Mucosa of descending colon (tissue), 3 donors: ENCODE measurements around the gene HVCN1. TPM values are rescaled to one million over a fixed set of nuclear protein-coding genes. Genes with fewer than 3 reads are reported as not detected.

Source experiments
- ATAC-seq: fragments of 200-7000 bp; cut with Tn5 transposase; one replicate; pipeline ENCODE4 v1.9.1; 2020; ENCODE audit warnings: mild to moderate bottlenecking, moderate library complexity
- DNase-seq, 3 donors: peaks; one replicate each; pipeline ENCODE4 v3.0.0-alpha.2; 2020
- H3K36me3 ChIP-seq: fragments of 200-600 bp; one replicate; pipeline ENCODE4 v1.8.0; 2021; ENCODE audit warnings: low read depth, mild to moderate bottlenecking
- H3K4me1 ChIP-seq: fragments of 200-600 bp; one replicate; pipeline ENCODE4 v1.8.0; 2021; ENCODE audit warnings: low read depth, mild to moderate bottlenecking
- H3K4me3 ChIP-seq: fragments of 200-600 bp; one replicate; pipeline ENCODE4 v1.8.0; 2021; ENCODE audit warnings: mild to moderate bottlenecking
- H3K9me3 ChIP-seq: fragments of 200-600 bp; one replicate; pipeline ENCODE4 v1.8.0; 2021; ENCODE audit warnings: mild to moderate bottlenecking
- intact Hi-C, 2 donors: fragments of 100-400 bp; cut with DNase I in 1 of 2; cut with micrococcal nuclease in 1 of 2; formaldehyde crosslinking; loops; one replicate each; pipeline versions ENCODE4 v1.11.0 to v1.11.1; 2022; cut with DNase I, micrococcal nuclease
- total RNA-seq, 3 donors: library from RNA; stranded (reverse); fragmentation: NEBNext Ultra II Directional in 2 of 3; extraction: Animal tissue kit (Norgen Biotek cat#: 25700) in 2 of 3; gene quantifications; one replicate each; pipeline versions ENCODE4 v1.2.1 to v1.2.4, GENCODE V29; 2021 to 2023
- TF ChIP-seq, protein P1 (sequence below): fragments of 200-600 bp; IDR thresholded peaks from one replicate; pipeline ENCODE4 v1.8.0; 2022; ENCODE audit warnings: antibody characterized with exemption, mild to moderate bottlenecking
- donor health status: DM: no; HTN: no; CAD: no; lungs with moderate emphysema.
- donor health status: DM: no; HTN: no; CAD: no.
- donor health status: DM: no; HTN: yes; CAD: no.

Gene HVCN1
- total RNA-seq, 3 donors from 2014 or later, result 1.6 to 5.6 (median 3.5) TPM

DNA sequence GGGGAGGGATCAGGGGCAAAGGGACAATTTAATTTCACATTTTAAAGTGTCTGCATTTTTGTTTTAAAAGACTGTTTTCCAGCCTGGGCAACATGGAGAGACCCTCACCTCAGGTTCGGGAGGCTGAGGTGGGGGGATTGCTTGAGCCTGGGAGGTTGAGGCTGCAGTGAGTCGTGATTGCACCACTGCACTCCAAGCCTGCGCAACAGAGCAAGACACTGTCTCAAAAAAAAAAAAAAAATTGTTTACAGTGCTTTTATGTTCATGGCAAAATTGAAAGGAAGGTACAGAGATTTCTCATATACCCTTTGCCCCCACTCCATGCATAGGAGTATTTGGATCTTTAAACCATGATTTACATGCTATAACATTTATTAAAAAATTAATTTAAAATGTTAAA, 16.4 kb upstream of the HVCN1 start:
- no peak for DNase-seq
- TF ChIP-seq, protein P1, sequence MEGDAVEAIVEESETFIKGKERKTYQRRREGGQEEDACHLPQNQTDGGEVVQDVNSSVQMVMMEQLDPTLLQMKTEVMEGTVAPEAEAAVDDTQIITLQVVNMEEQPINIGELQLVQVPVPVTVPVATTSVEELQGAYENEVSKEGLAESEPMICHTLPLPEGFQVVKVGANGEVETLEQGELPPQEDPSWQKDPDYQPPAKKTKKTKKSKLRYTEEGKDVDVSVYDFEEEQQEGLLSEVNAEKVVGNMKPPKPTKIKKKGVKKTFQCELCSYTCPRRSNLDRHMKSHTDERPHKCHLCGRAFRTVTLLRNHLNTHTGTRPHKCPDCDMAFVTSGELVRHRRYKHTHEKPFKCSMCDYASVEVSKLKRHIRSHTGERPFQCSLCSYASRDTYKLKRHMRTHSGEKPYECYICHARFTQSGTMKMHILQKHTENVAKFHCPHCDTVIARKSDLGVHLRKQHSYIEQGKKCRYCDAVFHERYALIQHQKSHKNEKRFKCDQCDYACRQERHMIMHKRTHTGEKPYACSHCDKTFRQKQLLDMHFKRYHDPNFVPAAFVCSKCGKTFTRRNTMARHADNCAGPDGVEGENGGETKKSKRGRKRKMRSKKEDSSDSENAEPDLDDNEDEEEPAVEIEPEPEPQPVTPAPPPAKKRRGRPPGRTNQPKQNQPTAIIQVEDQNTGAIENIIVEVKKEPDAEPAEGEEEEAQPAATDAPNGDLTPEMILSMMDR, result no peak
- Histone ChIP-seq H3K4me1 (peaks cover 3% of the 10 kb centered on the region), H3K4me3 (no peak overlapping the region), H3K9me3 (no peaks in the 10 kb centered on the region), H3K36me3 (no peaks in the 10 kb centered on the region)
- no peak for ATAC-seq
- intact Hi-C loops, result no loop called here

DNA sequence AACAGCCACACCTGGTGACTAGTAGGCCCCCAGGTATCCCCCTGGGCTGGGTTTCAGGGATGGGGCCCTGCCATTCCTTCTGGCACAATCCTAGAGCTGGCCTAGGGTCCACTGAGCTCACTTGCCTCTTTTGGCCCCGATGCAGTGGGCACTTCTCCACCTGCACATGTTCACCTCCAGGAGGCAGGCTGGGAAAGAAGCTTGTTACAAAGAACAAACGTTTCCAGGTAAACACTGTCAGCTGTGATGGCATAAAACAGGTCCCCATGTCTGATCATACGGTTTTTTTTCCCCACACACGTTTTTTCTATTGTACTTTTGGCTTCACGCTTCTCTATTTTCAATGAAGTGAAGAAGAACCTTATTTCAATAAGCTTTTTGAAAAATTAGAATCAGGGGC, 15.8 kb upstream of the HVCN1 start:
- intact Hi-C loops, result no loop called here
- no peaks in the 10 kb centered on the region for H3K9me3 ChIP-seq
- DNase-seq, result peak in 1 of 3 donors; percentile 60
- peaks cover 3% of the 10 kb centered on the region for H3K4me1 ChIP-seq
- TF ChIP-seq, protein P1, result no peak
- H3K36me3 ChIP-seq, result no peaks in the 10 kb centered on the region
- H3K4me3 ChIP-seq, result no peak overlapping the region
- ATAC-seq, result peak; percentile 77

DNA sequence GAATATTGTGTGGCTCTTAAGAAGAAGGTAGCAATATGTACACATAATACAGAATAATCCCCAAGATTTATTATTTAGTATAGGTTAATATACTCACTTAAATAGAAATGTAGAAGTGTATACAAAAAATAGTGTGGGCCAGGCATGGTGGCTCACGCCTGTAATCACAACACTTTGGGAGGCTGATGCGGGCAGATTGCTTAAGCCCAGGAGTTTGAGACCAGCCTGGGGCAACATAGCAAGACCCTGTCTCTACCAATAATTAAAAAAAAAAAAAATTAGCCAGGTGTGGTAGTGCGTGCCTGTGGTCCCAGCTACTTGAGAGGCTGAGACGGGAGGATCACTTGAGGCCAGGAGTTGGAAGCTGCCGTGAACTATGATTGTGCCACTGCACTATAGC, 15.3 kb upstream of the HVCN1 start:
- peaks cover 3% of the 10 kb centered on the region for H3K4me1 ChIP-seq
- H3K4me3 ChIP-seq, result no peak overlapping the region
- no peak for ATAC-seq
- no peaks in the 10 kb centered on the region for H3K36me3 ChIP-seq
- no peaks in the 10 kb centered on the region for H3K9me3 ChIP-seq
- intact Hi-C loops, result no loop called here
- no peak for DNase-seq
- TF ChIP-seq, protein P1, result no peak

DNA sequence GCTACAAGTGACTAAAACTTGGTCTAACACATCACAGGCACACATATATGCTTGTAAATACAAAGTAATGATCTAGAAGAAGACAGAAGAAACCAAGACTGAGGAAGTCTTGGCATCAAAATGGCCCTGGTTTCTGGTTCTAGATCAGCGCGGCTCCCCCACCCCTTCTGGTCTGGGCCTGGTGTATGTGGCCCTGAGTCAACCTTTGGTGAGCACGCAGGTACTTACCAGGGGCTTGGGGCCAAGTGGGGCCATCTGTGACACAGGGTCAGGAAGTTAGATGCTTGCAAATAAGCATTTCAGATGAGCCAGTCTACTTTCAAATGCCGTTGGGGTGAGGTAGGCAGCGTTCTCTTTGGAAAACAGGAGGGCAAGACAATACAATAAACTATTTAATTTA, 13.2 kb upstream of the HVCN1 start:
- H3K4me1 ChIP-seq, result peaks cover 6% of the 10 kb centered on the region
- no peak overlapping the region for H3K4me3 ChIP-seq
- intact Hi-C loops, result no loop called here
- TF ChIP-seq, protein P1, result no peak
- ATAC-seq (no peak), DNase-seq (no peak)
- H3K9me3 ChIP-seq, result no peaks in the 10 kb centered on the region
- no peaks in the 10 kb centered on the region for H3K36me3 ChIP-seq

DNA sequence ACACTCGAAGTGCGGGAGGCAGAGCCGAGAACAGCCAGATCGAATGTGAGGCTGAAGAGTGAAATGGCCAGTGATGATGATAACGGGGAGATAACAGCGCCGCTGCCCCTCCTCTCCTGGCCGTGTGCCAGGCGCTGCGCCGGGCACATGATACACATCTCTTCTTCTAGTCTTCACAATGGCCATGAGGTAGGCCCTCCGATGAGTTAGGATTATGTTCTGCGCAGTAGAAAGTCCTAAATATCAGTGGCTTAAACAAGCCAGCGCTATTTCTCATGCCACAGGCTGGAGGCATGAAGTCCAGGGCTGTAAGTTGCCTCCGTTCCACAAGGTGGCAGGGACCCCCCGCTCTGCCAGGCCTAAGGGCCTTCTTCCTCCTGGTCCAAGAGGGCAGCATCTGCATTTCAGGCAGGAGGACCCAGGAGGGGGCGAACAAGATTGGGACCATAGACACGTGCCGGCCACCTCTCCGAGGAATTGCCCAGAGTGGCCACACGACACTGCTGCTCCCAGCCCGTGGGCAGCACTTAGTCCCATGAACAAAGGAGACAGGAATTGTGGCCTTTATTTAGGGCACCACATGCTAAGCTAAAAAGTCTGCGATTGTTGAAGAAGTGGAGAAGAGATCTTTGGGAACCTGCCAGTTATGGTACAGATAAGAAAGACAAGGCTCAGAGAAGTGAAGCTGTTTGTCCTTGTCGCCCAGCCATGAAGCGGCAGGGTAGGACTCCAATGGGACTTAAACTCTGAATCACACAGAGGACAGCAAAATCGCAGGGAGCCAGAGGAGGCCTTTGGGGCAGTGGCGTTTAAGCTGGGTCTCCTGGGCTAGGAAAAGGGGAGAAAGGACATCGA, 10.9 kb upstream of the HVCN1 start:
- TF ChIP-seq, protein P1, result no peak
- no peak for DNase-seq

More for the DNA sequence above, 10.9 kb upstream of the HVCN1 start:
- H3K4me3 ChIP-seq, result no peak overlapping the region
- H3K36me3 ChIP-seq, result no peaks in the 10 kb centered on the region
- H3K4me1 ChIP-seq, result peaks cover 3% of the 10 kb centered on the region
- no peaks in the 10 kb centered on the region for H3K9me3 ChIP-seq
- no peak for ATAC-seq
- intact Hi-C loops, result no loop called here
